ENCODE data around the gene NCOA1.

DNA sequence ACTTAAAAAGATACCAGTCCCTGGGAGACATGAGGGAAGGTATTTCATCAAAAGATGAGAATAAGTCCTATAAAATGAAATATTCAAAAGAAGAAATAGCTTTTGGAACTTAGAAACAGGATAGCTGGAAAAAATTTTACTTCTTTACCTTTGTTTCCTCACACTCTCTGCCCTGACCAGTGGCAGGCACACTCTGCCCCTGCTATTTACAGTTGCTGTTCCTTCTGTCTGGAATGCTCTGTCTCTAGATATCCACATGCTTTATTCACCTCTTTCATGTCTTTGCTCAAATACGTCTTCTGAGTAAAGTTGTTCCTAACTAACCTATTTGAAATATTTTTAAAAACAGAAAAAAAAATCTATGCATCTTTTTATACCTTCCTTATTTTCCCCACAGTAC is 176.5 kb downstream of the NCOA1 start:
- no peak for TF ChIP-seq GATA2 (CRISPR knock-in tag; IDR thresholded peaks at IDR 0.05)
- TF ChIP-seq, protein P1, sequence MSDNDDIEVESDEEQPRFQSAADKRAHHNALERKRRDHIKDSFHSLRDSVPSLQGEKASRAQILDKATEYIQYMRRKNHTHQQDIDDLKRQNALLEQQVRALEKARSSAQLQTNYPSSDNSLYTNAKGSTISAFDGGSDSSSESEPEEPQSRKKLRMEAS (IDR thresholded peaks at IDR 0.05; ENCODE audit: low read depth) = no peak
- no peak for TF ChIP-seq FOXM1 (IDR thresholded peaks at IDR 0.05; ENCODE audit: low read depth)
- TF ChIP-seq RXRA (IDR thresholded peaks at IDR 0.05; ENCODE audit: borderline replicate concordance, low read depth) = no peak
- TF ChIP-seq, protein P2, sequence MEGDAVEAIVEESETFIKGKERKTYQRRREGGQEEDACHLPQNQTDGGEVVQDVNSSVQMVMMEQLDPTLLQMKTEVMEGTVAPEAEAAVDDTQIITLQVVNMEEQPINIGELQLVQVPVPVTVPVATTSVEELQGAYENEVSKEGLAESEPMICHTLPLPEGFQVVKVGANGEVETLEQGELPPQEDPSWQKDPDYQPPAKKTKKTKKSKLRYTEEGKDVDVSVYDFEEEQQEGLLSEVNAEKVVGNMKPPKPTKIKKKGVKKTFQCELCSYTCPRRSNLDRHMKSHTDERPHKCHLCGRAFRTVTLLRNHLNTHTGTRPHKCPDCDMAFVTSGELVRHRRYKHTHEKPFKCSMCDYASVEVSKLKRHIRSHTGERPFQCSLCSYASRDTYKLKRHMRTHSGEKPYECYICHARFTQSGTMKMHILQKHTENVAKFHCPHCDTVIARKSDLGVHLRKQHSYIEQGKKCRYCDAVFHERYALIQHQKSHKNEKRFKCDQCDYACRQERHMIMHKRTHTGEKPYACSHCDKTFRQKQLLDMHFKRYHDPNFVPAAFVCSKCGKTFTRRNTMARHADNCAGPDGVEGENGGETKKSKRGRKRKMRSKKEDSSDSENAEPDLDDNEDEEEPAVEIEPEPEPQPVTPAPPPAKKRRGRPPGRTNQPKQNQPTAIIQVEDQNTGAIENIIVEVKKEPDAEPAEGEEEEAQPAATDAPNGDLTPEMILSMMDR (IDR thresholded peaks at IDR 0.05) = no peak
- TF ChIP-seq JUND (IDR thresholded peaks at IDR 0.05) = no peak
- TF ChIP-seq, protein P3, sequence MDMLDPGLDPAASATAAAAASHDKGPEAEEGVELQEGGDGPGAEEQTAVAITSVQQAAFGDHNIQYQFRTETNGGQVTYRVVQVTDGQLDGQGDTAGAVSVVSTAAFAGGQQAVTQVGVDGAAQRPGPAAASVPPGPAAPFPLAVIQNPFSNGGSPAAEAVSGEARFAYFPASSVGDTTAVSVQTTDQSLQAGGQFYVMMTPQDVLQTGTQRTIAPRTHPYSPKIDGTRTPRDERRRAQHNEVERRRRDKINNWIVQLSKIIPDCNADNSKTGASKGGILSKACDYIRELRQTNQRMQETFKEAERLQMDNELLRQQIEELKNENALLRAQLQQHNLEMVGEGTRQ (IDR thresholded peaks at IDR 0.05; ENCODE audit: borderline replicate concordance, low read depth, low read length) = no peak
- TF ChIP-seq POLR2AphosphoS5 (IDR thresholded peaks at IDR 0.05; ENCODE audit: low read depth, low read length) = no peak
- no peak for TF ChIP-seq EP300 (IDR thresholded peaks at IDR 0.05; ENCODE audit: borderline replicate concordance in 1 of 2, low read depth in 1 of 2, low read length in 1 of 2)
- no peak for TF ChIP-seq NRF1 (IDR thresholded peaks at IDR 0.05; ENCODE audit: low read depth, low read length)
